ENCODE data around the gene FHIP2A. TPM values are rescaled to one million over a fixed set of nuclear protein-coding genes. Genes with fewer than 3 reads are reported as not detected.

Gene FHIP2A
- total and polyA plus RNA-seq, 4 experiments from 2014 or later = 8.8 to 32.1 (median 19.6) TPM

GRCh38 chr10:114811862-114812261, 9.7 kb upstream of the FHIP2A start:
- Mint-ChIP-seq H3K9me3 (peaks cover 0 to 4% (median 0%) of the 10 kb centered on the region in 8 donors), H3K4me1 (peaks cover 27 to 35% (median 29%) of the 10 kb centered on the region in 4 donors), H3K27ac (peak overlapping the region in 3 of 7 donors; percentile 2 to 5 (median 3)), H3K27me3 (no peaks in the 10 kb centered on the region), H3K36me3 (peaks cover 0 to 4% of the 10 kb centered on the region in 2 donors), H3K4me3 (peak overlapping the region in 1 of 8 donors; percentile 26)
- peak in 1 of 5 donors; percentile 23 for DNase-seq
- Histone ChIP-seq H3K4me3 (ENCODE audit: low read length in 2 of 2) (no peak overlapping the region), H3K4me1 (ENCODE audit: insufficient read depth, low read length) (peaks cover 42% of the 10 kb centered on the region), H3K36me3 (ENCODE audit: insufficient read depth, low read length) (no peaks in the 10 kb centered on the region), H3K27me3 (ENCODE audit: insufficient read depth, low read length) (no peaks in the 10 kb centered on the region), H3K27ac (ENCODE audit: low read depth, low read length) (no peak overlapping the region), H3K9me3 (ENCODE audit: control insufficient read depth in 1 of 2, low read length in 2 of 2) (no peaks in the 10 kb centered on the region)
- ChIA-PET POLR2A (ENCODE audit: partially characterized antibody) (interaction anchor here (0.6 to 2.7 kb wide), 4 partner anchors 10 to 34 kb away, joined by 3 to 26 read pairs (median 6); partner anchors contain the start of gene FHIP2A), CTCF (ENCODE audit: partially characterized antibody) (interaction anchor here (4.3 kb wide), 1 partner anchor 10 kb away, joined by 29 read pairs; the partner anchor contains the start of gene FHIP2A)
- intact Hi-C loops (cut with micrococcal nuclease) = no loop called here

GRCh38 chr10:114815791-114816190, 5.8 kb upstream of the FHIP2A start:
- Histone ChIP-seq H3K9me3 (ENCODE audit: control insufficient read depth in 1 of 2, low read length in 2 of 2) (no peaks in the 10 kb centered on the region), H3K4me3 (ENCODE audit: low read length in 2 of 2) (no peak overlapping the region), H3K36me3 (ENCODE audit: insufficient read depth, low read length) (no peaks in the 10 kb centered on the region), H3K4me1 (ENCODE audit: insufficient read depth, low read length) (peaks cover 17% of the 10 kb centered on the region), H3K27me3 (ENCODE audit: insufficient read depth, low read length) (no peaks in the 10 kb centered on the region), H3K27ac (ENCODE audit: low read depth, low read length) (no peak overlapping the region)
- H3K27me3 Mint-ChIP-seq = no peaks in the 10 kb centered on the region
- CTCF ChIA-PET (ENCODE audit: partially characterized antibody) = no interaction called here
- POLR2A ChIA-PET (ENCODE audit: partially characterized antibody) = interaction anchor here (0.5 kb wide), 1 partner anchor 626 kb away, joined by 3 read pairs; no protein-coding TSS in a partner anchor
- H3K9me3 Mint-ChIP-seq = no peaks in the 10 kb centered on the region
- no peak overlapping the region for H3K4me3 Mint-ChIP-seq
- DNase-seq = no peak
- H3K4me1 Mint-ChIP-seq = peaks cover 12 to 16% (median 14%) of the 10 kb centered on the region in 4 donors
- no peak overlapping the region for H3K27ac Mint-ChIP-seq
- H3K36me3 Mint-ChIP-seq = no peaks in the 10 kb centered on the region
- intact Hi-C loops (cut with micrococcal nuclease) = no loop called here

DNA sequence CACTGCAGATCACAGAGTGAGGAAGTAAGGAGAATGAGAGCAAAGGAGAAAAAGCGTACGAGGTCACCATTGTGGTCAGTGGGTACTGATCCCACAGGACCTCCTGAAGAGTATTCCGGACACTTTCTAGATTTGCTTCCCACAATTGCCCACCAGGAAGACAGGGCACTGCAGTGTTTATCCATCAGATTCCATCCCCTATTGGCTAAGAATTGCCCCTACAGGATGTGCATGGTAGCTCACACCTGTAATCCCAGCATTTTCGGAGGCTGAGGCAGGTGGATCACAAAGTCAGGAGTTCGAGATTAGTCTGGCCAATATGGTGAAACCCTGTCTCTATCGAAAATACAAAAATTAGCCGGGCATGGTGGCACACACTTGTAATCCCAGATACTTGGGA, 5.3 kb upstream of the FHIP2A start:
- peaks cover 8 to 12% (median 10%) of the 10 kb centered on the region in 4 donors for H3K4me1 Mint-ChIP-seq
- no peaks in the 10 kb centered on the region for H3K36me3 Mint-ChIP-seq
- intact Hi-C loops (cut with micrococcal nuclease) = no loop called here
- no peaks in the 10 kb centered on the region for H3K9me3 ChIP-seq (ENCODE audit: control insufficient read depth in 1 of 2, low read length in 2 of 2)
- no peak overlapping the region for H3K27ac ChIP-seq (ENCODE audit: low read depth, low read length)
- no peak overlapping the region for H3K4me3 ChIP-seq (ENCODE audit: low read length in 2 of 2)
- no peaks in the 10 kb centered on the region for H3K27me3 ChIP-seq (ENCODE audit: insufficient read depth, low read length)
- no peaks in the 10 kb centered on the region for H3K36me3 ChIP-seq (ENCODE audit: insufficient read depth, low read length)
- no peak overlapping the region for H3K4me3 Mint-ChIP-seq
- no peaks in the 10 kb centered on the region for H3K9me3 Mint-ChIP-seq
- no peaks in the 10 kb centered on the region for H3K27me3 Mint-ChIP-seq
- DNase-seq = no peak
- H3K27ac Mint-ChIP-seq = no peak overlapping the region
- H3K4me1 ChIP-seq (ENCODE audit: insufficient read depth, low read length) = peaks cover 17% of the 10 kb centered on the region
- POLR2A ChIA-PET (ENCODE audit: partially characterized antibody) = no interaction called here
- CTCF ChIA-PET (ENCODE audit: partially characterized antibody) = no interaction called here

DNA sequence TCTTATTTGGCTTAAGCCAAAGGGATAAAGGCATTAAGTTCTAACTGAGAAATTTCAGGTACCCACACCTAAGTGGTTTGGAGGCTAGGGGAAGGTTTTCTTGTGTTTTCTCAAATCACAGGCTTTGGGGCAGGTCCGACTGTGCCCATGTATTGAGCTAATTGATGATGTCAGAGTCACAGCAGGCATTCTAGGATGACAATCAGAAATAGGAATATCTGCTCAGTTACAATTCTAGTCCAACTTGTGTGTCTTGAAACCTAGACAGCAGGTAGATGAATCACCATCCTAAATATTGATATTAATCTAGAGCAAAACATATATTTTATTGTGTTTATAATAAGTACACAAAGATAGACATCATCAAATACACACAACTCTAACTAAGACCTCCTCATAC, 2.3 kb upstream of the FHIP2A start:
- Mint-ChIP-seq H3K4me3 (no peak overlapping the region), H3K36me3 (peaks cover 0 to 9% of the 10 kb centered on the region in 2 donors), H3K27me3 (no peaks in the 10 kb centered on the region), H3K9me3 (no peaks in the 10 kb centered on the region), H3K27ac (peak overlapping the region in 1 of 7 donors; percentile 13), H3K4me1 (peaks cover 11 to 22% (median 17%) of the 10 kb centered on the region in 4 donors)
- intact Hi-C loops (cut with micrococcal nuclease) = no loop called here
- DNase-seq = no peak
- CTCF ChIA-PET (ENCODE audit: partially characterized antibody) = no interaction called here
- Histone ChIP-seq H3K4me3 (ENCODE audit: low read length in 2 of 2) (no peak overlapping the region), H3K27me3 (ENCODE audit: insufficient read depth, low read length) (no peaks in the 10 kb centered on the region), H3K27ac (ENCODE audit: low read depth, low read length) (no peak overlapping the region), H3K36me3 (ENCODE audit: insufficient read depth, low read length) (no peaks in the 10 kb centered on the region), H3K9me3 (ENCODE audit: control insufficient read depth in 1 of 2, low read length in 2 of 2) (no peaks in the 10 kb centered on the region), H3K4me1 (ENCODE audit: insufficient read depth, low read length) (peaks cover 21% of the 10 kb centered on the region)
- POLR2A ChIA-PET (ENCODE audit: partially characterized antibody) = no interaction called here

DNA sequence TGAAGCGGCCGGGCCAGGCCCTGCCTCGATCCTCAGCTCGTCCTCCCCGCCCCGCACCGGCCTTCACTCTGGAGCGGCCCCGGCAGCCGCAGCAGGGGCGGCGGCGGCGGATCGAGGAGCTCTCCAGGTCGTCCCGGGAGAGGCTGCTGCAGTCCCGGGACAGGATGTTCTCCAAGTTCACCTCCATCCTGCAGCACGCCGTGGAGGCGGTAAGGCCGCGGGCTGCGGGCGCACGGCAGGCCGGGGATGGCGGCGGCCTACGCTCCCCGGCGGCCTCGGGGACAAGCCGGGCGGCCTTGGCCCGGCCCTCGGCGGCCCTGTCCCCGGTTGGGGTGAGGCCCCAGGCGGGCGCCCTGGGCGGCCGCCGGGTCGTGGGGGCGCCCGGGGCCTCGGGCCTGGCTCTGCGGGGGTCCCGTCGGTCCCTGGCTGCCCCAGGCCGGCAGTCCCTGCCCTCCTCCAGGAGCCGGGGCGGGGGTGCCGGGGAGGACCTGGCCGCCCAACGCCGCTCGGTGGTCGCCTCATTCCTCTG, 399 bp downstream of the FHIP2A start:
- POLR2A ChIA-PET (ENCODE audit: partially characterized antibody) = interaction anchor here (0.6 to 3.5 kb wide), 20 partner anchors 8 to 648 kb away, joined by 3 to 32 read pairs (median 6); partner anchors contain the start of genes CCDC186 and TRUB1
- Histone ChIP-seq H3K27ac (ENCODE audit: low read depth, low read length) (peak overlapping the region; percentile 73), H3K4me1 (ENCODE audit: insufficient read depth, low read length) (peaks cover 45% of the 10 kb centered on the region), H3K27me3 (ENCODE audit: insufficient read depth, low read length) (no peaks in the 10 kb centered on the region), H3K9me3 (ENCODE audit: control insufficient read depth in 1 of 2, low read length in 2 of 2) (no peaks in the 10 kb centered on the region), H3K4me3 (ENCODE audit: low read length in 2 of 2) (peak overlapping the region in 1 of 2 donors; percentile 66), H3K36me3 (ENCODE audit: insufficient read depth, low read length) (no peaks in the 10 kb centered on the region)
- H3K36me3 Mint-ChIP-seq = peaks cover 4 to 13% of the 10 kb centered on the region in 2 donors
- CTCF ChIA-PET (ENCODE audit: partially characterized antibody) = interaction anchor here (0.6 to 3.6 kb wide), 34 partner anchors 8 to 518 kb away, joined by 3 to 29 read pairs (median 5); partner anchors contain the start of gene TRUB1
- peaks cover 30 to 42% (median 37%) of the 10 kb centered on the region in 4 donors for H3K4me1 Mint-ChIP-seq
- H3K4me3 Mint-ChIP-seq = peak overlapping the region; percentile 91 to 96 (median 94)
- no peaks in the 10 kb centered on the region for H3K27me3 Mint-ChIP-seq
- peak overlapping the region; percentile 91 to 96 (median 93) for H3K27ac Mint-ChIP-seq
- DNase-seq = peak in 1 of 5 donors; percentile 61
- intact Hi-C loops (cut with micrococcal nuclease) = loop anchor here (1.0 to 10.0 kb wide), 4 partner anchors 21 to 647 kb away; partner anchors contain the start of genes CCDC186, TDRD1 and TRUB1
- no peaks in the 10 kb centered on the region for H3K9me3 Mint-ChIP-seq

DNA sequence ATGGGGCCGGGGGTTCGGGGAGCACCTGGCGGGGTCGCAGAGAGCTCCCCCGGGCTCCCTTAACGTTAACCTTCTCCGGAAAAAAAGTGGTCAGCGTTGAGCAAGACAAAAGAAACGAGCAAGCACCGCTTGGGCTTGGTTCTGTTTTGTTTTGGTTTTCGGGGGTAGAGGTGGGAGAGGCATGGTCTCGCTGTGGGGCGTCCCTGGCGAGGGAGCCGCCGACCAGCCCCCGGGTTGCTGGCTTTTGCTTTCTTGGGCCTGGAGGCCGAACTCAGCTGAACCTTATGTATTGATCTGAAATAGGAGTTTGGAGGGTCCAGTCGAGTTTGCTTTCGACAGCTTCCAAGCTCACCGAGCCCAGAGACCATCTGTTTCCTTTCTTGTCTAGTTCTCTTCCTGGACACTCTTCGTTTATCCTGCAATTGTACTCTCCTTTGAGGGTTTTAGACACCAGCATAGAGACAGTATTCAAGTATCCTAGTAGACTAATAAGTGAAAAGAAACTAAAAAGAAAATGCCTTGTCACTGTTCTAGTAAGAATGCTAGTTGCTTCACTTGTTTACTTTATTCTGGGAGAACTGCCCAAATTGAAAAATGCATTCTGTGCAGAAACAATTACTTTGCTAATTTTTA, 980 bp downstream of the FHIP2A start:
- POLR2A ChIA-PET (ENCODE audit: partially characterized antibody) = interaction anchor here (0.6 to 3.5 kb wide), 16 partner anchors 10 to 648 kb away, joined by 3 to 32 read pairs (median 10); partner anchors contain the start of genes CCDC186 and TRUB1
- Histone ChIP-seq H3K36me3 (ENCODE audit: insufficient read depth, low read length) (no peaks in the 10 kb centered on the region), H3K9me3 (ENCODE audit: control insufficient read depth in 1 of 2, low read length in 2 of 2) (no peaks in the 10 kb centered on the region), H3K27ac (ENCODE audit: low read depth, low read length) (peak overlapping the region; percentile 73), H3K4me3 (ENCODE audit: low read length in 2 of 2) (peak overlapping the region; percentile 59 to 66), H3K27me3 (ENCODE audit: insufficient read depth, low read length) (no peaks in the 10 kb centered on the region), H3K4me1 (ENCODE audit: insufficient read depth, low read length) (peaks cover 50% of the 10 kb centered on the region)
- peak overlapping the region; percentile 91 to 96 (median 94) for H3K4me3 Mint-ChIP-seq
- no peaks in the 10 kb centered on the region for H3K27me3 Mint-ChIP-seq
- no peaks in the 10 kb centered on the region for H3K9me3 Mint-ChIP-seq
- intact Hi-C loops (cut with micrococcal nuclease) = loop anchor here (1.0 to 10.0 kb wide), 3 partner anchors 116 to 648 kb away; partner anchors contain the start of genes CCDC186, TDRD1 and TRUB1
- peaks cover 32 to 47% (median 40%) of the 10 kb centered on the region in 4 donors for H3K4me1 Mint-ChIP-seq
- H3K27ac Mint-ChIP-seq = peak overlapping the region; percentile 91 to 96 (median 93)
- DNase-seq = peak in 4 of 5 donors; percentile 26 to 46 (median 38)
- CTCF ChIA-PET (ENCODE audit: partially characterized antibody) = interaction anchor here (0.6 to 3.6 kb wide), 27 partner anchors 7 to 519 kb away, joined by 3 to 29 read pairs (median 6); partner anchors contain the start of gene TRUB1
- peaks cover 4 to 13% of the 10 kb centered on the region in 2 donors for H3K36me3 Mint-ChIP-seq

DNA sequence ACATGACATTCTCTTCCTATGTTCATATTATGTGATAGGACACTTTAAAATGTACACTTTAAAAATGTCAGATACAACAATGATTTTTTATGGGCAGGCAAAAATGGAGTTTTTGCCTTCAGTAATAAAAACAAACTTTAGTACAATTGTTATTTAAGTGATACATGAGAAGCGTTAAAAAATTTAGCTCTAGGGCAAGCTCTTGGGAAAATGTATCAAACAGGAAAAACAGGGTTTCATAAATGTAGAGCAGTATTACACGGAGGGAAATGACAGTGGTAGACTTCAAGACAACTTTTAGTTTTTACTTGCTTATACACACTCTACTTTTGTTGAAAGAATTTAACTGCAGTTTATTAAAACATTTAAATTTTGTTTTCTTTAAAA, 1.5 kb downstream of the FHIP2A start:
- DNase-seq = no peak
- H3K9me3 Mint-ChIP-seq = no peaks in the 10 kb centered on the region
- peaks cover 34 to 48% (median 40%) of the 10 kb centered on the region in 4 donors for H3K4me1 Mint-ChIP-seq
- H3K36me3 ChIP-seq (ENCODE audit: insufficient read depth, low read length) = no peaks in the 10 kb centered on the region
- no peaks in the 10 kb centered on the region for H3K9me3 ChIP-seq (ENCODE audit: control insufficient read depth in 1 of 2, low read length in 2 of 2)
- peaks cover 51% of the 10 kb centered on the region for H3K4me1 ChIP-seq (ENCODE audit: insufficient read depth, low read length)
- no peaks in the 10 kb centered on the region for H3K27me3 Mint-ChIP-seq
- H3K36me3 Mint-ChIP-seq = peaks cover 4 to 13% of the 10 kb centered on the region in 2 donors
- ChIA-PET CTCF (ENCODE audit: partially characterized antibody) (interaction anchor here (1.1 to 3.6 kb wide), 9 partner anchors 11 to 519 kb away, joined by 3 to 29 read pairs (median 10); no protein-coding TSS in a partner anchor), POLR2A (ENCODE audit: partially characterized antibody) (interaction anchor here (0.9 to 3.5 kb wide), 7 partner anchors 9 to 519 kb away, joined by 3 to 32 read pairs (median 17); no protein-coding TSS in a partner anchor)
- intact Hi-C loops (cut with micrococcal nuclease) = loop anchor here (5.0 to 10.0 kb wide), 2 partner anchors 281 to 648 kb away; partner anchors contain the start of genes CCDC186 and TDRD1
- H3K27ac Mint-ChIP-seq = peak overlapping the region; percentile 91 to 96 (median 93)
- H3K27ac ChIP-seq (ENCODE audit: low read depth, low read length) = peak overlapping the region; percentile 73
- H3K4me3 Mint-ChIP-seq = peak overlapping the region; percentile 91 to 96 (median 94)
- H3K27me3 ChIP-seq (ENCODE audit: insufficient read depth, low read length) = no peaks in the 10 kb centered on the region
- peak overlapping the region; percentile 59 to 66 for H3K4me3 ChIP-seq (ENCODE audit: low read length in 2 of 2)

Measured in CD4-positive, alpha-beta memory T cell (primary cell).